ENCODE measurements around the gene INPP5K.
"Not testable (repeated sequence)": the region's sequence is repeated elsewhere in the genome, so short reads cannot be mapped to it uniquely, and the experiment has no call there.

INPP5K gene

GRCh38 chr17:1515640-1516387, 598 bp downstream of the INPP5K start:
- peak; percentile 78 for DNase-seq (ENCODE audit: low read depth)
- TF ChIP-seq CTCF (IDR thresholded peaks at IDR 0.05; ENCODE audit: low read depth, low read length, missing control alignments), result peak; percentile 59
- peak overlapping the region; percentile 92 for H3K4me3 ChIP-seq (ENCODE audit: low read depth, low read length)

- no peak for DNase-seq (ENCODE audit: low read depth)
- no peak for TF ChIP-seq CTCF (IDR thresholded peaks at IDR 0.05; ENCODE audit: low read depth, low read length, missing control alignments)
- H3K4me3 ChIP-seq (ENCODE audit: low read depth, low read length), result no peak overlapping the region
Observed at GRCh38 chr17:1512351-1512750, 4.1 kb downstream of the INPP5K start.

- no peak for DNase-seq (ENCODE audit: low read depth)
- H3K4me3 ChIP-seq (ENCODE audit: low read depth, low read length), result no peak overlapping the region
- TF ChIP-seq CTCF (IDR thresholded peaks at IDR 0.05; ENCODE audit: low read depth, low read length, missing control alignments), result no peak
Observed at GRCh38 chr17:1511756-1512321, 4.6 kb downstream of the INPP5K start.

- no peak for DNase-seq (ENCODE audit: low read depth)
- H3K4me3 ChIP-seq (ENCODE audit: low read depth, low read length), result no peak overlapping the region
- TF ChIP-seq CTCF (IDR thresholded peaks at IDR 0.05; ENCODE audit: low read depth, low read length, missing control alignments), result no peak
Observed at GRCh38 chr17:1511290-1511689, 5.1 kb downstream of the INPP5K start.

GRCh38 chr17:1509290-1509881, 7.0 kb downstream of the INPP5K start:
- H3K4me3 ChIP-seq (ENCODE audit: low read depth, low read length), result no peak overlapping the region
- TF ChIP-seq CTCF (IDR thresholded peaks at IDR 0.05; ENCODE audit: low read depth, low read length, missing control alignments), result no peak
- no peak for DNase-seq (ENCODE audit: low read depth)

- not testable (repeated sequence) for DNase-seq (ENCODE audit: low read depth); H3K4me3 ChIP-seq (ENCODE audit: low read depth, low read length)
Observed at GRCh38 chr17:1508709-1509108, 7.7 kb downstream of the INPP5K start.

- no peak for TF ChIP-seq CTCF (IDR thresholded peaks at IDR 0.05; ENCODE audit: low read depth, low read length, missing control alignments)
- no peak overlapping the region for H3K4me3 ChIP-seq (ENCODE audit: low read depth, low read length)
- DNase-seq (ENCODE audit: low read depth), result no peak
Observed at GRCh38 chr17:1506649-1507267, 9.7 kb downstream of the INPP5K start.
